ENCODE data around the gene CEP128. TPM values are rescaled to one million over a fixed set of nuclear protein-coding genes. Genes with fewer than 3 reads are reported as not detected.

CEP128 gene
- total RNA-seq, 4 donors from 2014 or later: 7.4 to 30.4 (median 11.7) TPM

GRCh38 chr14:80577599-80577998 lies 363.9 kb downstream of the CEP128 start:
- H3K36me3 ChIP-seq: no peaks in the 10 kb centered on the region
- no peak for TF ChIP-seq POLR2A (IDR thresholded peaks at IDR 0.05)
- no peak for TF ChIP-seq EP300 (IDR thresholded peaks at IDR 0.05)
- TF ChIP-seq POLR2AphosphoS5 (IDR thresholded peaks at IDR 0.05): no peak
- TF ChIP-seq CTCF (IDR thresholded peaks at IDR 0.05): no peak
- no peak overlapping the region for H3K27ac ChIP-seq
- H3K9me3 ChIP-seq: no peaks in the 10 kb centered on the region
- H3K27me3 ChIP-seq: no peaks in the 10 kb centered on the region
- WGBS: 91% methylated on average over 4 of the region's 4 CpGs
- DNase-seq (ENCODE audit: low spot score in 2 of 2): no peak
- H3K4me1 ChIP-seq: no peaks in the 10 kb centered on the region
- H3K4me3 ChIP-seq: no peak overlapping the region

GRCh38 chr14:80576401-80576800 lies 365.1 kb downstream of the CEP128 start:
- Histone ChIP-seq H3K4me1 (no peaks in the 10 kb centered on the region), H3K27me3 (no peaks in the 10 kb centered on the region), H3K4me3 (no peak overlapping the region), H3K36me3 (no peaks in the 10 kb centered on the region), H3K27ac (no peak overlapping the region), H3K9me3 (no peaks in the 10 kb centered on the region)
- WGBS: 82% methylated on average over 3 of the region's 3 CpGs
- no peak for TF ChIP-seq CTCF (IDR thresholded peaks at IDR 0.05)
- no peak for TF ChIP-seq EP300 (IDR thresholded peaks at IDR 0.05)
- TF ChIP-seq POLR2AphosphoS5 (IDR thresholded peaks at IDR 0.05): no peak
- no peak for TF ChIP-seq POLR2A (IDR thresholded peaks at IDR 0.05)
- DNase-seq (ENCODE audit: low spot score in 2 of 2): no peak

- H3K4me1 ChIP-seq: no peaks in the 10 kb centered on the region
- H3K9me3 ChIP-seq: no peaks in the 10 kb centered on the region
- no peaks in the 10 kb centered on the region for H3K36me3 ChIP-seq
- no peak overlapping the region for H3K27ac ChIP-seq
- H3K27me3 ChIP-seq: no peaks in the 10 kb centered on the region
- WGBS: 91% methylated on average over 2 of the region's 2 CpGs
- no peak for DNase-seq (ENCODE audit: low spot score in 2 of 2)
- H3K4me3 ChIP-seq: no peak overlapping the region
- TF ChIP-seq POLR2AphosphoS5 (IDR thresholded peaks at IDR 0.05) (no peak), CTCF (IDR thresholded peaks at IDR 0.05) (no peak), EP300 (IDR thresholded peaks at IDR 0.05) (no peak), POLR2A (IDR thresholded peaks at IDR 0.05) (no peak)
Measured at GRCh38 chr14:80575763-80576162, 365.8 kb downstream of the CEP128 start.

- no peak for DNase-seq (ENCODE audit: low spot score in 2 of 2)
- no peak for TF ChIP-seq POLR2A (IDR thresholded peaks at IDR 0.05)
- no peak for TF ChIP-seq CTCF (IDR thresholded peaks at IDR 0.05)
- no peak for TF ChIP-seq POLR2AphosphoS5 (IDR thresholded peaks at IDR 0.05)
- TF ChIP-seq EP300 (IDR thresholded peaks at IDR 0.05): no peak
- Histone ChIP-seq H3K4me1 (peaks cover 6% of the 10 kb centered on the region), H3K9me3 (no peaks in the 10 kb centered on the region), H3K27ac (no peak overlapping the region), H3K4me3 (no peak overlapping the region), H3K36me3 (no peaks in the 10 kb centered on the region), H3K27me3 (no peaks in the 10 kb centered on the region)
- WGBS: 95% methylated on average over 6 of the region's 6 CpGs
Measured at GRCh38 chr14:80572666-80573065, 368.9 kb downstream of the CEP128 start.

GRCh38 chr14:80570930-80571298 lies 370.6 kb downstream of the CEP128 start:
- H3K9me3 ChIP-seq: no peaks in the 10 kb centered on the region
- no peak overlapping the region for H3K4me3 ChIP-seq
- H3K4me1 ChIP-seq: peaks cover 8% of the 10 kb centered on the region
- no peak for DNase-seq (ENCODE audit: low spot score in 2 of 2)
- H3K27ac ChIP-seq: no peak overlapping the region
- H3K27me3 ChIP-seq: no peaks in the 10 kb centered on the region
- no peaks in the 10 kb centered on the region for H3K36me3 ChIP-seq
- WGBS: 82% methylated on average over 3 of the region's 3 CpGs
- TF ChIP-seq EP300 (IDR thresholded peaks at IDR 0.05) (no peak), POLR2A (IDR thresholded peaks at IDR 0.05) (no peak), POLR2AphosphoS5 (IDR thresholded peaks at IDR 0.05) (no peak), CTCF (IDR thresholded peaks at IDR 0.05) (no peak)

Measured in suprapubic skin (tissue), 4 donors.